DMS 273 (cell line): Measurements from ENCODE around the gene CCDC85C.

Source experiments
- DNase-seq: peaks from one replicate; lab custom pipeline; 2025; ENCODE audit not compliant: unreplicated experiment; lab: John Stamatoyannopoulos, UW

CCDC85C gene

GRCh38 chr14:99479906-99480869, 123.8 kb downstream of the CCDC85C start, which contains the start of gene SETD3:
SETD3 (minus strand) TSS chr14:99480859; CDS start chr14:99465805, 15,054 bp downstream.
- peak; percentile 78 for DNase-seq

- no peak for DNase-seq
Measured at GRCh38 chr14:99479160-99479905, 124.7 kb downstream of the CCDC85C start.

- no peak for DNase-seq
Measured at GRCh38 chr14:99478128-99478527, 125.9 kb downstream of the CCDC85C start.

GRCh38 chr14:99476864-99477263, 127.1 kb downstream of the CCDC85C start:
- no peak for DNase-seq

- no peak for DNase-seq
Measured at GRCh38 chr14:99475660-99476059, 128.3 kb downstream of the CCDC85C start.

- no peak for DNase-seq
Measured at GRCh38 chr14:99475179-99475578, 128.8 kb downstream of the CCDC85C start.

GRCh38 chr14:99473458-99473857, 130.5 kb downstream of the CCDC85C start:
- no peak for DNase-seq

- DNase-seq = no peak
Measured at GRCh38 chr14:99472937-99473336, 131.1 kb downstream of the CCDC85C start.

GRCh38 chr14:99471731-99472130, 132.3 kb downstream of the CCDC85C start:
- DNase-seq = no peak

GRCh38 chr14:99468836-99469592, 135.0 kb downstream of the CCDC85C start:
- DNase-seq = no peak

GRCh38 chr14:99468081-99468480, 135.9 kb downstream of the CCDC85C start:
- DNase-seq = no peak

- peak; percentile 23 for DNase-seq
Measured at GRCh38 chr14:99467336-99468078, 136.5 kb downstream of the CCDC85C start.

GRCh38 chr14:99466758-99467157, 137.2 kb downstream of the CCDC85C start:
- no peak for DNase-seq

GRCh38 chr14:99465288-99465687, 138.7 kb downstream of the CCDC85C start:
- DNase-seq = no peak

GRCh38 chr14:99463974-99464373, 140.0 kb downstream of the CCDC85C start:
- no peak for DNase-seq

- no peak for DNase-seq
Measured at GRCh38 chr14:99462210-99462609, 141.8 kb downstream of the CCDC85C start.

GRCh38 chr14:99461411-99462085, 142.5 kb downstream of the CCDC85C start:
- DNase-seq = no peak

GRCh38 chr14:99460793-99461192, 143.2 kb downstream of the CCDC85C start:
- DNase-seq = no peak

- no peak for DNase-seq
Measured at GRCh38 chr14:99459481-99460100, 144.4 kb downstream of the CCDC85C start.
